Head of caudate nucleus (tissue), 42 donors: Measurements from ENCODE around the gene SLA2.
"Not testable (repeated sequence)": the region's sequence is repeated elsewhere in the genome, so short reads cannot be mapped to it uniquely, and the experiment has no call there.

Experiments used
- DNase-seq, 42 donors: peaks; one replicate each; pipeline versions ENCODE4 v3.0.0 to v3.0.0-alpha.2; 2020 to 2021; ENCODE audit warnings: mixed read lengths in 7 of 42
- intact Hi-C: fragments of 100-400 bp; cut with DNase I; formaldehyde crosslinking; loops from one replicate; pipeline ENCODE4 v1.15.0; 2022

The SLA2 gene

DNA sequence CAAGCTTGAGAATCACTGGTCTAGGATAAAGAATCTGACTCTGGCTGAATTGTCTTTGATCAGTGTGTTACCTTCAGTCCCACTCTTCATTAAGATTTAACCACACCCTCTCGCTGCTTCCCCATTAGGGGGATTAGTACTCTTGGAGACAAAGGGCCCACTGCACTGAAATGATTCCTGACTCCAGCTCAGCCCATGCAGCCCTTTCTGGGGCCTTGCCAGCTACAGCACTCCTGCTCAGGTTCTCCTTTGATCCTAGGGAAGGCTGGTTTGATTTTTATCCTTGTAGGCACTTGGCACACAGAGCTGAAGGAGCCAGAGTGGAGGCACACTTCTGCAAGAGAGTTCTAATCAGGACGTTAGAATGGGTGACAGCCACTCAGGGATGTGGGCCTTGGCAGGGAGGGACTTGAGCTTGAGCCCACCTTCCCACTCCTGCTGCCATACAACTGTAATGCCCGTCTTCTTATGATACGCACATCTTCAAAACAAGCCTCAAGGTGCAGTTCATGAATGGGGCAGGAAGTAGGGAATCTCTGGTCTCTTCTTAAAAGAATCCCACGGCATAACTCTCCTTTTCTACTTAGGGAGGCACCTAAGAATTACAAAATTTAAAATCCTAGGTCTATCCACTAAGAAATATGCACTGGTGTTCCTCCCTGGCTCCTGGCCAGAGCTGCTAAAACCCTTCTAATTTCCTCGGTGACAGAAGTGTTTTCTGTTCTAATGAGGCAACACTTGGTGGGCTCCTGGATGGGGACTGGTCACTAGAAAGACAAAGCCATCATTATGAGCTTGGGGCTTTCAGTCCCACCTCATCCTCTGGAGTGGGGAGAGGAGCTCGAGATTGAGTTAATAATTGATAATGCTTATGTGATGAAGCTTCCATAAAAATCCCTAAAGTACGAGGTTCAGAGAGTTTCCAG, 1.5 kb upstream of the SLA2 start:
- DNase-seq = no peak
- intact Hi-C loops = no loop called here

DNA sequence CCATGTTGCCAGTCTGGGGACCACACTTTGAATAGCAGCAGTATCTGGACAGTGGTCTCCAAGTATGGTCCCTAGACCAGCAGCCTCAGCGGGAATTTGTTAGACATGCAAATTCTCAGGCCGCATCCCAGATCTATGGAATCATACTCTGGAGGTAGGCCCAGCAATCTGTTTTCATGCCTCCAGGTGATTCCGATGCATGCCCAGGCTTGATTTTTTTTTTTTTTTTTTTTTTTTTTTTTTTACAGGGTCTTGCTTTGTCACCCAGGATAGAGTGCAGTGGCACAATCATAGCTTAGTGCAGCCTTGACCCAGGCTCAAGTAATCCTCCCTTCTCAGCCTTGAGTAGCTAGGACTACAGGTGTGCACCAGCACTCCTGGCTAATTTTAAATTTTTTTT, 682 bp upstream of the SLA2 start:
- intact Hi-C loops = no loop called here
- no peak for DNase-seq

DNA sequence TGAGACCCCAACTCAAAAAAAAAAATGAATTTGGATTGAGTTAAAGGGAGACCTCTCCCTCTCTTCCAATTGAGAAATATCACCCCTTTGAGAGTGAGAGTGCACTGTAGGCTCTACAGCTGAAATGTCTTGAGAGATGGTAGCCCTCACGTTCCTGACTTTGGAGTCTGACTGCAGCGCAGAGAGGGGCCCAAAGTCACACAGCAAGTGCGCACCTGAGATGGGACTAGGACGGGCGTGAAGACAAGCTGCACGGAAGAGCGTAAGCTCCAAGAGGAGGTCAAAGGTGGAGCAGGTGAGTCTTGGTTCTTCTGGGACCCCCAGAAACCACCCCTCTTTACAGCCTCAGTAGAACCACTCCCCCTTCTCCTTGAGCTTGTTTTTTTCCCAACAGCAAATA, 643 bp downstream of the SLA2 start:
- intact Hi-C loops = no loop called here
- DNase-seq = no peak

DNA sequence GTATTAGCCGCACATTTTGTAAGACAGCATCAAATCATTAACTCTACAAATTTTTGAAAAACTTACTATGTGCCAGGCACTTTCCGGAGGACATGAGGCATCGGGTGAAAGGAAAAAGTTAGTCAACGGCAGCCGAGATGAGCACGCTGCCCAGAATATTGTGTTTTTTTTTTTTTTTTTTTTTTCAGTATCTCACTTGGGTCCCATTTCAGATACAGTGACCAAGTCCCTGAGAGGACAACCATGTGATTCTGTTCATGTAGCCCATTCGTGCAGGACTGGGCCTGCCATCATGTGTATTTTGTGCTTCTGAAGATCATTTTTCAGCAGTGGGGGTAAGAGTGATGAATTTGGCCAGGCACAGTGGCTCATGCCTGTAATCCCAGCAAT, 1.3 kb downstream of the SLA2 start:
- intact Hi-C loops = no loop called here
- no peak for DNase-seq

DNA sequence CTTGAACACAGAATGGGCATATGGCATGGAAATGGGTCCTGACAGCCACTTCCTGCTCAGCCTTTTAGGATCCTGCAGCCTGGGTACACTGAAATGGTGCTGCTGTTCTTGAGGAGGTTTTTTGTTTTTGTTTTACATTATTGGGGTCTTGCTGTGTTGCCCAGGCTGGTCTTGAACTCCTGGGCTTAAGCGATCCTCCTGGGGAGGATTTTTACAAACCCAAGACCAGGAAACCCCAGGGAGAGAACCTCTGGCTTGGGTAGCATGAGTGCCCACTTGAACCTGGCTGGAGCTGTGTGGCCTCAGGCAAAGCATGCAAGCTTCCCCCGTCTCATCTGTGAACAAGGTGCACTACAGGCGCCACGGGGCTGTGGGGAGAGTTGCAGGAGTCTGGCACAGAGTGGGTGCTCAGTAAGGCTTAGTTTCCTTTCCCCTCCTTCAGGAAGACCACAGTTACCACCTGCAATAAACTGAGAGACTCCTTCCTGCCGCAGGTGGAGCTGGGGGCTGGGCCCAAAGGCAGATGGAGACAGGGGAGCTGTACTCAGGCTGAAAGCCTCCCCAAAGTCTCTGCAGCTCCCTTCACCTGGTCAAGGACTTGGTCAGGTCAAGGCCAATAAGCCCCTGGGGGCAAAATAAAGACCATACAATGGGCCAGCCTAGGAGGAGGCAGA, 1.8 kb downstream of the SLA2 start:
- no peak for DNase-seq
- intact Hi-C loops = no loop called here

DNA sequence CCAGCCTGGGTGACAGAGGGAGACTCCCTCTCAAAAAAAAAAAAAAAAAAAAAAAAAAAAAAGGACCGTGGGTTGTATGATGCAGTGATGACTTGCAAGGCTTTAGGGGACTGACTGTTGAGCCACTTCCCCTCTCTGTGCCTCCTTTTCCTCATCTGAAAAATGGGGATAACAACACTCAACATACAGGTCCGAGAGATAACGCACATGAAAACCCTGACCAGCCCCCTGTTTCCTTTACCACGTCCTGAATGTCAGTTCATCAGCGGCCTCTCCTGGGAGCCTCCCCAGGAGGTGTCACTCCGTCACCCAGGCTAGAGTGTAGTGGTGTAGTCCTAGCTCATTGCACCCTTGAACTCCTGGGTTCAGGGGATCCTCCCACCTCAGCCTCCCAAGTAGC, 3.9 kb downstream of the SLA2 start:
- no peak for DNase-seq
- intact Hi-C loops = no loop called here

DNA sequence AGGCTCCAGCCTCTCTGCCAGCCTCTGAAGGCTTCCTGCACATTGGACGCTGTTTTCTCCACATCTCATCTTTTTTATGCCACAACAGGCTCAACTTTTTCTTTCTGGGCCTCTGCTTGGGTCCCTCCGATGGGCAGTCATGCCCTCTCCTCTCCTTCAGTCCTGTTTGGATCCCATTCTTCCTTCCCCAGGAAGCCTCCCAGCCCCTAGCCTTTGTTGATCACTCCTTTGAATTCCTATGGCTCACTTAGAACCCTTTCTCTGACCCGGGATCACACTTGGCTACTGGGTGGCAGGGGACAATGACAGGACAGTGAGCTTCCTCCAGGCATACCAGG, 4.5 kb downstream of the SLA2 start:
- intact Hi-C loops = no loop called here
- no peak for DNase-seq

DNA sequence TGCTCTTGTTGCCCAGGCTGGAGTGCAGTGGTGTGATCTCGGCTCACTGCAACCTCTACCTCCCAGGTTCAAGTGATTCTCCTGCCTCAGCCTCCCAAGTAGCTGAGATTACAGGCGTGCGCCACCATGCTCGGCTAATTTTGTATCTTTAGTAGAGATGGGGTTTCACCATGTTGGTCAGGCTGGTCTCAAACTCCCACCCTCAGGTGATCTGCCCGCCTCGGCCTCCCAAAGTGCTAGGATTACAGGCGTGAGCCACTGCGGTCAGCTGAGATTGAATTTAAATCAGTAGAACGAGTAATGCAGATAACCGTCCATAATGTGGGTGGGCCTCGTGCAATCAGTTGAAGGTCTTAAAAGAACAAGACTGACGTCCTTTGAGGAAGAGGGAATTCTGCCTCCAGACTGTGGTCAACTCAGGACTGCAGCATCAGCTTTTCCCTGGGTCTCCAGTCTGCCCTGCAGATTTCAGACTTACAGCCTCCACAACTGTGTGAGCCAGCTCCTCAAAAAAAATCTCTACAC, 7.1 kb downstream of the SLA2 start:
- intact Hi-C loops, DNase-seq: not testable (repeated sequence)

DNA sequence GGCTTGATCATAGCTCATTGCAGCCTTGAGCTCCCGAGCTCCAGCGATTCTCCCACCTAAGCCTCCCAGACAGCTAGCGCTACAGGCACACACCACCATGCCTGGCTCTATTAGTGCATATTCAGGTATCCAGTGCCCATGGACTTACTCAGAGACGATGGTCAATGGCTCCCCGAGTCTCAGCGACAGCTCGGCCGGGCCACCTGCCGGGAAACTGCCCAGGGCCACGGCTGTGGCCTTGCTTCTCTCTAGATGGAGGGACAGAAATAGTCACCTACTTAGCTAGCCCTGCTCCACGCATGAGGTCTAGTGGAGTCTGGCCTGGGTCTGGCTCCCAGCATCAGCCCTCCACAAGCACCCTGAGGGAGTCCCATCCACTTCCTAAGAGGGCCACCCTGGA, 11.7 kb downstream of the SLA2 start:
- no peak for DNase-seq
- intact Hi-C loops = no loop called here

DNA sequence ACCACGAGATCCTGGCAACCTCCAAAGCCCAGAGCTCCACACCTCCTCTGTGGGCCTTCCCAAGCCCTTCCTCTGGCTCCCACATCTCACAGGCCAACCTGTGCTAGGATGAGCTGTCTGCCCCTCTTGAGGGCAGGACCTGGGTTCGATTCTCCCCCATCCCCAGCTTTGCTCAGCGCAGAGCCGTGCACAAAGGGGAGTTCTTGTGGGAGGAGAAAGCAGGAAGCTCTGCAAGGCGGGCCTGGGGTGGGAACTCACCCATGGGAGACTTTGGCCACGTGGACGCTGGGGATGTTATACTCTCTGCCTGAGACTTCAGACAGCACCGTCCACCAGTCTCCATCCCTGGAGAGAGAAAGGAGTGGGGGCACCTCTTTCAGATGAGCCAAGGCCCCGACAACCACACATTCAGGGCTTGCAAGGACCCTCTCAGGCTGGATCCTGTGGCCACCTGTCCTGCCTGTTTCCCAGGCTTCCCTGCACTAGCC, 12.7 kb downstream of the SLA2 start:
- no peak for DNase-seq
- intact Hi-C loops = no loop called here

DNA sequence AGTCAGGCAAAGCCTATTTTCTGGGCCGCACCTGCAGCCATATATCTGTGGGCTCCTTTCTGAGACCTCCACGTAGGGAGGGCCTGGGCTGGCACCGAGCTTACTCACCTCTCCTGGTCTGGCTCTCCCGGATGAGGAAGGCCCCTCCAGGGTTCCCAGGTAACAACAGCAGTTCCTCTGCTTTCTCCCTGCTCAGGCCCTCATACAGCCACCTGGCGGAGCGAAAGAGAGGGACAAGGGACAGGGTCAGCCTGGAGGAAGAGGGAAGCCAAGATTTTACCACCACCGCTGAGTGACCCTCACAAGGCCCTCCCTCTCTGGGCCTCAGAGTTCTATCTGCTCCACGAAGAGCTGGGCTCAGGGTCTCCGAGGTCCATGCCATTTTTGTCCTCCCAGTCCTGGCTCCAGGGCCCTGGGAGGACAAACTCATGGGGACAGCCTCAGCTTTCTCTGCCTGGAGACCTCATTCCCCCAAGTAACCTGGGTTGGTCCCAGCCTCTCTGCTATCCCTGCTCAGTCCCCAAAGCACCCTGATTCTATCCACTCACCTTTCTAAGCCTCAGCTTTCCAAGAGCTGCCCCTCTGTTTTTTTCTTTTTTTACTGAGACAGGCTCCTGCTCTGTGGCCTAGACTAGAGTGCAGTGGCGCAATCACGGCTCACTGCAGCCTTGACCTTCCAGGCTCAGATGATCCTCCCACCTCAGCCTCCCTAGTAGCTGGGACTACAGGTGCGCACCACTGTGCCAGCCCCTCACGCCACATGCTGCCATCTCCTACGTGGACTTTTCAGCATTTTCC, 13.3 kb downstream of the SLA2 start:
- intact Hi-C loops = no loop called here
- DNase-seq = no peak

DNA sequence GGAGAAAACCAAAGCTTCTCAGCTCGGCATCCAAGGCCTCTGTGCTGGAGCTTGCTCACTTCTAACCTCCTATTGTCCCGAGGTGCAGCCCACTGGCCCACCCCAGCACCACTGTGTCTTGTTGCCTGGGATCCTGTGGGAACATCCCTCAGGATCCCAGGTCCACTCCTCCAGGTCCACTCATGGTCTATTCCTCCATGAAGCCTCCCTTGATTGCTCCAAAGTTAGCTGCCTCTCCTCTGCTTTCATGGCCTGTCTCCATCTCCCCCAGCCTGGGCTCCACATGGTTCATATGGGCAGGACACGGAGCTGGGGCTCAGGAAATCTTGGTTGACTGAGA, 13.9 kb downstream of the SLA2 start:
- no peak for DNase-seq
- intact Hi-C loops = no loop called here

DNA sequence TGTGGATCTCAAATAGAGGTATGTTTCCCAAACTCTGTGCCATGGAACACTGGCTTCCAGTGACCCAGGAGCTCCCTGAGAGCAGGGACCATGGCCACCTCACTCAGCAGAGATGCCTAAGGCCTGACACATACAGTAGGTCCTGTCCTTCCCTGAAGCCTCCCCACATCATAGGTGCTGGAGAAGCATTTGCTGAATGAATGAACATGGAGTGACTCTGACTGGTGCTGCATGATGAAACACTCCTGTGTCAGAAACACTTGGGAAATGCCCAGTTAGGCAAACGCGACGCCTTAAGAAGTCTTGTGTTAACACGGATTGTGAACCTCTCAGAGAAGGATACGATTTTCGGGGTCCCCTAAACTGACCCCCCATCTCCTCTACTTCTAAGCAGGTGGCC, 14.3 kb downstream of the SLA2 start:
- intact Hi-C loops = no loop called here
- no peak for DNase-seq

DNA sequence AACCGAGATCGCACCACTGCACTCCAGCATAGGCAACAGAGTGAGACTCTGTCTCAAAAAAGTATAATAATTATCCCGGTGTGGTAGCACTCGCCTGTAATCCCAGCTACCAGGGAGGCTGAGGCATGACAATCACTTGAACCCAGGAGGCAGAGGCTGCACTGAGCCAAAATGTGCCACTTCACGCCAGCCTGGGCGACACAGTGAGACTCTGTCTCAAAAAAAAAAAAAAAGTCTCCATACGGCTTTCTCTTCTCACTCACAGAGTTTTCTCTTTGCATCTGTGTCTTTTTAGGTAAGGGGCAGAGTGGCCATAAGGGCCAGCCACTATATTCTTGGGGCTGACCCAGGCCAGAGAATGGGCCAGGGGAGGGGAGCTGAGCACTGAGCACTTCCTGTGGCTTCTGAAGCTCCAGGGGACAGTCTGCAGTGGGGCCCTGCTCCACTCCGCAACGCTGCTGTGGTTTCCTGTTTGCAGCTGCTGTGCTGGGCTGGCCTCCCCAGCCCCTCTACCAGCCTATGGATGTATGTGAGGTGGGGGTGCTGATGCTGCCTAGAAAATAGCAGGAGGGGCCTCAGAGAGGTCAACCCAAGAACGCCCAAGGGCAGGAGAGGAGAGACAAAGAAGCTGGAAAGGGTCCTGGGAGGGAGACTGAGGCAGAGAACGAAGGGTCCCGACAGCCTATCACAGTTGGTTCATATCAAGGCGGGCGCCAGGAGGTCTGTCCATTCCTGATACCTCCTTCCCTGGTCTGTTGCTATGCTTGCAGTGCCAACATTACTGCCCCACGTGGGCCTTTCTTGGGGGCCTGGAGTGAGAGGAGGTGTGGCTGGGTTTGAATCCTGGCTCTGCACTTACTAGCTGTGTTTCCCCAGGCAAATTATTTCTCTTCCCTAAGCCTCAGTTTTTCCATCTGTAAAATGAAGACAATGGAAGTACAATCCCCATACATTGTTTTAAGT, 16.0 kb downstream of the SLA2 start:
- intact Hi-C loops = no loop called here
- no peak for DNase-seq

DNA sequence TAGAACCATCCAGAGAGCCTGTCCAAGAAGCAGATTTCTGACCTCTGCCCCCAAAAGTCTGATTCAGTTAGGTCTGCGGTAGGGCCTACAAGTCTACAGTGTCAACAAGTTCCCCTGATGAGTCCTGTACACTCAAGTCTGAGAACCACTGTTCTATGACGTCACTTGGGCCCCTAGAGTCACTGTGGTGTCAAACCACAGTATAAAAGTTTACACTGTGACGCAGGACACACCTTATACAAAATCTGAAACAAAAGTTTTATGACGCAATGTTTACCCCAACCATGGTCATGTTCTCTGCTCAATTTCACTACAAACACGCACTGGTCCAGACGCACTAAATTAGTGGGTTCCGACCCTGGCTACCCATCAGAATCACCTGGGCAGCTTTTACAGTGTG, 17.9 kb downstream of the SLA2 start:
- intact Hi-C loops = no loop called here
- no peak for DNase-seq

DNA sequence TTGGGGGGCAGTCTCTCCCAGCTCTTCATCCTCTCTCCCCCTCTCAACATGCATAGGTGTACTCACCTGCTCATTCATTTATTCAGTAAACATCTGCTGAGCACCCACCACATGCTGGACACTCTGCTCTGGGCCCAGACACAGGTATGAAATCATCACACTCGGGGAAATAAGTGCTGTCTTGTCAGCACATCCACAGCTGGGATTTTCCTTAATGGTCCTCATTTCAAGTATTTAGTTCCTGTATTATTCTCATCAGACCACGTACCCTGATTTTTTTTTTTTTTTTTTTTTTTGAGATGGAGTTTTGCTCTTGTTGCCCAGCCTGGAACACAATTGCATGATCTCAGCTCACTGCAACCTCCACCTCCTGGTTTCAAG, 21.1 kb downstream of the SLA2 start:
- DNase-seq = no peak
- intact Hi-C loops = no loop called here

DNA sequence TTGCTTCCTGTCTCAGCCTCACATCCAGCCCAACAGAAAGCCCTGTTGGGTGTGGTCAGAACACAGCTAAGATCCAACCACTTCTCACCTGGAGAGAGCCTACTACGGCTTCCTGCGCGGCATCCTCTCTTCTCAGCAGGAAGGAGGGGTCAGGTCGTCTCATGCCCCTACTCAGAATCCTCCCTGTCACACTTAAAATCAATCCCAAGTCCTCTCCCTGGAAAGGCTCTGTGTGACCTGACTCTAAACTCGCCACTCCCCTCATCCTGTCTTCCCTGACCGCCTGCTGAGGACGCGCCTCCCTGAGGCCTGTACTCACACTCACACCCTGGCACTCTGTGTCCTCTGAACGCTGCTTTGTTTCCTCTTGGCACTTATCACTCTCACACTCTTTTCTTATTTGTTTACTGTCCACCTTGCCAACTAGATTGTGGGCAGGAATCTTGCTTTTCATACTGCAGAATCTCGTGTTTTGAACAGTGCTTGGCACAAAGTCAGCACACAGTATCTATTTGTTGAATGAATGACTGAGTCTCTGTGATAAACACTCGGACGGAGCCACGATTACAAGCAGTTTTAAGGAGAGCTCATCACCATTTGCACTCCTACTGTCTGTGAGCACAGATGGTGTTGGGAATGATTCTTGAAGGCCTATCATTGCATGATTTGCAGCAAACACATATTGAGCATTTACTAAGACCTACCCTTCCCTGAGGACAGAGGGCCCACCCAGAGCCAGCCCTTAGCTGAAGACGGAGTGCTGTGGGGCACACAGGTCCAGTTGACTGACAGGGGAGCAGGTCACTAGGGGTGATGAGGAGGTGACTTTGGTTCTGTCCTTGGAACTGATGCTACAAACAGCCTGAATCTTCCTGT, 21.7 kb downstream of the SLA2 start:
- no peak for DNase-seq

DNA sequence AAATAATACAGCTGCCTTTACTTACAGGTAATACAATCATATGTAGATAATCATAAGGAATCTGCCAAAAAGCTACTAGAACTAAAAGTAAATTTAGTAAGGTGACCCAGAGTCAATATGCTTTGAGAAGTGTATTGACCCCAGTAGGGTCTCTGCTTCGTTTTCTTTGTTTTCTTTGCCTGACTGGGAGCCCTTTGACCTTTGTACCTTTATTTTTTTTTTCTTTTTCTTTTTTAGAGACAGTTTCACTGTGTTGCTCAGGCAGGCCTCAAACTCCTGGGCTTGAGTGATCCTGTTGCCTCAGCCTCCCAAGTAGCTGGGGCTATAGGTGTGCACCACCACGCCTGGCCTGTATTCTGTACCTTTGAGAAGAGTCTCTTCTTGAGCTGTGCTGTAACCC, 22.6 kb downstream of the SLA2 start:
- intact Hi-C loops = no loop called here
- no peak for DNase-seq

More for the DNA sequence above, 21.7 kb downstream of the SLA2 start:
- intact Hi-C loops = no loop called here
